ENCODE measurements around the gene AMPD2.

AMPD2 gene

DNA sequence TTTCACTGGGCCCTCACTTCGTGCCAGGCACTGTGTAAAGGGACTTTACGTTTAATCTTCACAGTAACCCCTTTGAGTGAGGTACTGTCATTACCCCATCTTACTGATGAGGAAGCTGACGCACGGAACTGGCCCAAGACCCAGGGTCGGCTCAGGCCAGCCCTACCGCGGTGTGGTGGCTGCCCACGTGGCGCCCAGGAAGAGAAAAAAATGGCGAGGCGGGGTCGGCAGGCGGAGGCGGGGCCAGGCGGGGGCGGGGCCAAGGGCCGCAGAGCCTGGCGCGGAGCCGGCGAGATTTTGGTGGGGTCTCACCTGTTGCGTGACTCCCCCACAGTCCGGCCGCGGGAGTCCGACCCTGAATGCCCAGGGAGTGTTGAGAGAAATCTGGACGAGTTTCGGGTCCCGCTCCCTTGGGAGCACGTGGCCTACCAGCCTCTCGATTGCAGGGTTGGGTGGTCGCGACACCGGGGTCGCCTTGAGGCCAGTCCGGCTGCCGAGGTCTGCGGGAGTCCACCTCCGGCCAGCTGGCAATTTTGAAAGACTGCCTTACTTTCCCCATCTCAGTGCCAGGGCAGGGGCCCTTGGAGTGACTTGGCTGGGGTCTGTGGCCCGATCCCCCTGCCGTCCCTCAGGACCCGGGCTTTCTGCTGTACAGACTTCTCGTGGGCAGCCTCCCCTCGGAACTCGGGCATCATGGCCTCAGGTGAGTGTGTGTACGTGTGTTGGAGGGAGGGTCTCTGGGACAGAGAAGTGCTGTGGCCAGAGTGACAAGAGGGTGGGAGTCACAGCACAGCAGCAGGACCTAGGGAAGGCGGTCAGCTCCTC lies at the start of gene AMPD2, which contains the start of gene GNAT2:
Gene AMPD2, plus strand, starts transcription at position 262 of the 825 bp plus-strand sequence. CDS start 1,339 bp downstream, outside the sequence.
Gene GNAT2, minus strand, starts transcription at position 41 of the 825 bp plus-strand sequence. CDS start 6,746 bp downstream, outside the sequence.
- DNase-seq (ENCODE audit: low spot score): peak; percentile 77

DNA sequence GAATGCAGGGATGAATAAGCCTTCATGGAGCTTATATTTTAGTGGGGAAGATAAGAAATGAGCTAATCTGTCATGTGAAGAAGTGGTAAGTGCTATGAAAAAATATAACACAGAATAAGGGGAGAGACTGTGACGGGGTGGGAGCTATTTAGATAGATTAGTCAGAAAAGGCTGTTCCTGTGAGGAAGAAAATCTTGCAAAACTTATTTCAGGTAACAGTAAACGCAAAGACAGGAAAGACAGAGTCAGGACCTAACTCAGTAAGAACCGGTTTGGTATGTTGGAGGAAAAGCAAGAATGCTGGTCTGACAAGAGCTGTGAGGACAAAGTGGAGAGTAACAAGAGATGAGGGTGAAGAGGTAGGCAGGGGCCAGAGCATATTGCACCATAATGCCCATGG lies 49.2 kb upstream of the AMPD2 start:
- no peak for DNase-seq (ENCODE audit: low spot score)

DNA sequence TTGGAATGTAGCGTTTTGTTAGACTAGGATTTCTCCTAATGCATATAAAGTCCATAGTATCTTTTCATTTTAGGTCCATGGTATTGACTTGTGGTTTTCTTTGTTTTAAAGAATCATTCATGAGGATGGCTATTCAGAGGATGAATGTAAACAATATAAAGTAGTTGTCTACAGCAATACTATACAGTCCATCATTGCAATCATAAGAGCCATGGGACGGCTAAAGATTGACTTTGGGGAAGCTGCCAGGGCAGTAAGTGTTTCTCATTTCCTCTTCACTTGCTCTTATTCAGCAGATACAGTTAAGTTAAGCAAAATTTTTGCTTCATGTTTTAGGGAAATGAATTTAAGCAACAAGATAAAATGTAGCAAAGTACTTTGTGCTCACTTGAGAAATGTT lies 45.9 kb upstream of the AMPD2 start:
- DNase-seq (ENCODE audit: low spot score): no peak

DNA sequence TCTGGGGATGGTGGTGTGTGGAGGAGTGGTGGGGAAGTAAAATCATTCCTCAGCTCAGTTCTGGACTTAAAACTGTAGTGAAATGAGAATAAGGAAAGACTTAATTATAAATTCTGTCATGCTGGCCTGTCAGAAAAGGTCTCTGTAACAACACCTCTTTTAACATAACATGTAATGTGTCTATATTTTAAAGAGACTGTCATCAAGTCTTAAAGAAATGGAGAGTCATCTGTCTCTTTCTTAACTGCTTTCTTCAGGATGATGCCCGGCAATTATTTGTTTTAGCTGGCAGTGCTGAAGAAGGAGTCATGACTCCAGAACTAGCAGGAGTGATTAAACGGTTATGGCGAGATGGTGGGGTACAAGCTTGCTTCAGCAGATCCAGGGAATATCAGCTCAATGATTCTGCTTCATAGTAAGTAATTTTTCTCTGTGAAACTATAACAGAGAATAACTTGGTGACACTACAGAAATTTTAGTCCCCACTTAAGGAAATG lies 40.6 kb upstream of the AMPD2 start:
- DNase-seq (ENCODE audit: low spot score): no peak

DNA sequence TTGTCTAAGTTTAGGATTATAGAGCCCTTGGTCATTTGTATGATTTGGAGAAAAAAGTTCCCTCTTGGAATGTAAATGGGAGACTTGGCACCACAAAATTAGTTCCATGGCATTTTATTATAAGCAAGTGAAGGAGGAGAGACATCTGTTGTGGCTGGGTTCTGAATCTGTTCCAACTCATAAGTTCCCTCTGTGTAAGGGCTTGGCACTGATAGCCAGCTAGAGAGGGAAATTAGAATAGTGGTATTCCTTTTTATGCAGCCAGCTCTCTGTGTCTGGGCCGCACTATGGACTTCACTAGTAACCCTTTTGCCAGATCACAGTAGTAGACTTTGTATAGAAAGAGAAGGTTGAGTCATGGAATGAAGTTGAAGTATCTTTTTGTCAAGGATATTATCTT lies 40.1 kb upstream of the AMPD2 start:
- no peak for DNase-seq (ENCODE audit: low spot score)

DNA sequence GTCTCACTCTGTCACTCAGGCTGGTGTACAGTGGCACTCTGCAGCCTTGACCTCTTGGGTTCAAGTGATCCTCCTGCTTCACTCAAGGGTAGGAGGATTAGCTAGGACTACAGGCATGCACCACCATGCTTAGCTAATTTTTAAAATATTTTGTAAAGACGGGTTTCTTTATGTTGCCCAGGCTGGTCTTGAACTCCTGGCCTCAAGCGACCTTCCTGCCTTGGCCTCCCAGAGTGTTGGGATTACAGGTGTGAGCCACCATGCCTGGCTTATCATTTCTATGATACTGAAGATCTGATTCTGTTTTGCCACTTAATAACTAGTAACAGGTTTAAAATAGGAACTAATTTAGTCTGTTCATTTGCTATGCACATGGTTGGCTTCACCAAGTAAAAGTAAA lies 37.6 kb upstream of the AMPD2 start:
- DNase-seq (ENCODE audit: low spot score): no peak

DNA sequence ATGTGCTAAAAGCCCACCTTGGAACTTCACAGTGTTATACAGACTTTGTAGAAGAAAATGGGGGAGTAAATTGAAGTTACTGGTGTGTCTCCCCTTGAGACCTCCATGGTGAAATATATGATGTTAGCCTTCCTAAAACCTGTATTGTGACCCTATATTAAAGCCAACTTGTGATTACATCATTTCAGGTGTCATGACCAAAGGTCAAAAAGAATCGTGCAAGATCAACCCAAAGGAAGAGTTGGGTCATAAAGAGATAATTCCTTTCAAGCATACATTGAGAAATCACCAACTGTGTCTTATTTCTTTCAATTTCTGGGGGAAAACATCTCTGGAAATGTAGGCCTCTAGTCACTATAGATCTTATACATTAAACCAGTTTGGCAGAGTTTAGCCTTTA lies 34.9 kb upstream of the AMPD2 start:
- no peak for DNase-seq (ENCODE audit: low spot score)

DNA sequence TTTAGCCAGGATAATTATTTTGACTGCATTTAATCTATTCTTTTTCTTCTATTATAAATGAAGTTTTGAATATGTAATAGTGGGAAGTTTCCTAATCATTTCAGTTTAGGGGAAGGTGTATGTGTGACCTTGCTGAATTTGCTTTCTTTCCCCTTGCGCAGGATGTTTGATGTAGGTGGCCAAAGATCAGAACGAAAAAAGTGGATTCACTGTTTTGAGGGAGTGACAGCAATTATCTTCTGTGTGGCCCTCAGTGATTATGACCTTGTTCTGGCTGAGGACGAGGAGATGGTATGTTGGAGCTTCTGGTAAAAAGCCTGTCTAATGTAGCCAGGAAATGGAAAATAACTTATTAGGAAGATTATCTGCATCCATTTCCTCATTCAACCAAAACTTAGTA lies 33.6 kb upstream of the AMPD2 start:
- DNase-seq (ENCODE audit: low spot score): no peak

DNA sequence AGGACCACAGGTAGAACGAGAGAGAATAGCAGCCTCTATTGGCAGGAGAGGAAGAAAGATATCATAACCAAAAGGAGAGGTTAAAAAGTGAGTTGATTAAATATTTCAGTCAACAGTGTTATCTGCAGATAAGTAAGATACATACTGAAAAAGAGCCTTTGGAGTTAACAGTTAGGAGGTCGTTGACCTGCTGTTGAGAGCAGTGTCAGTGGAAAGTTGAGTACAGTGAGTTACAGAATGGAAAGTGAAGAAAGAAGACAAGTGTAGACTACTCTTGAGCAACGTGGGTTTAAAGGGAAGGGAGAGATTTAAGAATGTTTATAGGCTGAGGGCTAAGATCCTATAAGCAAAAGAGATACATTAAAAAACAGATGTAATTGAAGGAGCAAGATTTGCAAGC lies 30.5 kb upstream of the AMPD2 start:
- DNase-seq (ENCODE audit: low spot score): no peak

DNA sequence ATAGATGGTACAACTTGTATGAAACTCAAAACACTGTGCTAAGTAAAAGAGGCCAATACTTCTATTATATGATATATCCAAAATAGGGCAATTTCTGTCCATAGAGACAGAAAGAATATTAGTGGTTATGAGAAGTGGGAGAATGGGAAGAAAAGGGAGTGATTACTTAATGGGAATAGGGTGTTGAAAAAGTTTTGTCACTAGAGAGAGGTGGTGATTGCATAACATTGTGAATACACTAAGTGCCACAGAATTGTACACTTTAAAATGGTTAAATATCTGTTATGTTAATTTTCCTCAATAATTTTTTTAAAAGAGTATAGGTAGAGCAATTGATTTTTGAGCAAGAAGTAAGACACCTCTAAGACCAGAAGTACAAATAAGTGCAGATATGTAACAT lies 30.0 kb upstream of the AMPD2 start:
- no peak for DNase-seq (ENCODE audit: low spot score)

DNA sequence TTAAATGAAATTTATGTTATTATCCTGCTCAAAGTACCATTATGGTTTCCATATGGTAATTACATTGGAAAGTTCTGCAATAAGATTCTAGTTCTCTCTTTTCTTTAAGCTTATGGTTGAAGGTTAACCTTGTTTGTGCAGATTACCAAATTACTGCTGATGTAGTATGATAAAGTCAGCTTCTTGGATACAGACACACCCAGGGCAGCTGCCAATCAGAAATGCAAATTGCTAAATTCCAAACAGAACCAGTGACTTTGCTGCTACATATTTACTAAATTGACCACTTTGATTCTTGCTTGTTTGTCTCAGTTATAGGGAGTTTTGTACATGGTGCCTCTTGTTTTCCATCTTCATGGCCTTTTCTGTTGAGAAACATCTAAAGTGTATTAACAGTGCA lies 26.7 kb upstream of the AMPD2 start:
- DNase-seq (ENCODE audit: low spot score): no peak

DNA sequence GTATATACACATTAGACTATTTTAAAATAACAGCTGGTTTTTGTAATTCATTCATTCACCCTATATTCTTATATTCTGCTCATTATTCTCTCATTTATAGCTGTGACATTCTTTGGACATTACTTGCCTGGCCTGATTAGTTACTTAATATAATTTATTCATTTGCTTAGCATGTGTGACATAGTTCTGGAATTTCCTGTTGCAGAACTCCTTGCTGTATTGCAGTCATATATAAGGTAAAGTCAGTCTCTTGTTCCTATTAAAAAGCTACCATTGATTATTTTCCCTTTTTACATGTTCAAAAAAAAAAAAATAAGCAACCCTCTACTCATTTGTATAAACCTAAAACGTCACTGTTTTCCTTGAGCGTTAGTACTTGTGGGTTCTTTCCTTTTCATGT lies 24.1 kb upstream of the AMPD2 start:
- DNase-seq (ENCODE audit: low spot score): no peak

DNA sequence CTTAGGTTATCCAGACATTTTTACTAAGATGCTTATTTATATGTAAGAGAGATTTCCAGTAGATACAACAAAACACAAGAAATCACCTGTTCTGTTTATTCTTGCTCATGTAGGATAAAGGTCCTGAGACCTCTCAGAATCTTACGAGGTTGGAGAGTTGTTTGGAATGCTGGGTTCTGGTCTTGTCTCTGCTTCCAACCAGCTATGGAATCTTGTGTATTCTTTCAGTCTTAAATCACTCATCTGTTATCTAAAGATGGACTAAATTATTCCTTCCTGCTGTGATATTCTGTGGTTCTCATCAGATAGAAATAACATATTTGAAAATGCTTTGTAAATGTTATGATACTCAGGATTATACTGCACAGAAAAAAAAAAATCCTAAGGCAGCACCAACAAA lies 21.5 kb upstream of the AMPD2 start:
- no peak for DNase-seq (ENCODE audit: low spot score)

DNA sequence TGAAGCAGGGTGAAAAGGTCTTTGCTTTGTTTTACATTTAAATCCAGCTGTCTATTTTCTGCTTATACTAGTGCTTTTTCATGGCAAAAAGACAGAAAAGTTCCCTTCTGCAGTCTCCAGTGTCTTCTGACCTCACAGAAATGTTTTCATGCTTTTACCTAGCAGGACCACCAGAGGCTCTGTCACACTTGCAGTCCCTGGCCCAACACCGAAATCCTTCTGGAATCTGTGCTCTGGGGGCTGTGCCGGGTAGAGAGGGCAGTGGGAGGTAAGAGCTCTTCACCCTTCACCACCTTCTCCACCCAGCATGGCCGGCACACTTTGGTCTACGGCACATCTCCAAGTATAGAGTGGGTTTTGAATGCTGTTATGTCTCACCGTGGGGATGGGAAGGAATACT lies 21.0 kb upstream of the AMPD2 start:
- no peak for DNase-seq (ENCODE audit: low spot score)

DNA sequence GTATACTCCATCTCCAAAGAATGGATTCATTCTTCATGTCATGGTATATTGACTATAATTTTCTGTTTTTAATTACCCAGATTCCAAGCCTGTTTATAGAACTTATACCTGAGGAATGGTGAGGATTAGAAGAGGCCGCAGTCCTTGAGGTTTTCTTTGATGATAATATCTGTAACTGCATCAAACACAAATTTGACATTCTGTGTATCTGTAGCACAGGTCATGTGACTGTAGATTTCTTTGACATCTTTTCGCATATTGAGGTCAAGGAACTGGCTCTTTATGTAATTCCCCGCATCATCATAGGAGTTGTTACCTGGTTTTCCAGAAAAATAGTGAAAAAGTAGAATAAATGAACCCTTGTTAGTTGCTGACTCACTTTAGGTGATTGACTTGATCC lies 16.4 kb upstream of the AMPD2 start:
- no peak for DNase-seq (ENCODE audit: low spot score)

DNA sequence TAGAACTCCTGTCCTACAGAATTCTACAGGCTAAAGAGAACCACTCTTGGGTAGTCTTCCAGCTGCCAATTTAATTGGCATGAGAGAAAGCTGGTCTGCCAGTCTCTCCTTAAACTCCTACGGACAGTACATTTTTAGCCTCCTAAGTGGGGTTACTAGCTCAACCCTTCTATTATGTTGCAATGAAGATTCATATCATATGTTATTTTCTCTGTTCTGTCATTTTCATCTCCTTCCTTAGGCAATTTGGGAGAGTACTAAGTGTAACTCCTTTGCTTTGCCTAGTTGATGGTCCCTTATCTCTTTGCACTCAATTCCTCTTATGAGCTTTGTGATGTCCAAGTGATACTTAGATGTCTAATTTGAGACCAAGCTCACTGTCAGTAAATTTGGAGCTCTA lies 14.3 kb upstream of the AMPD2 start:
- DNase-seq (ENCODE audit: low spot score): no peak

DNA sequence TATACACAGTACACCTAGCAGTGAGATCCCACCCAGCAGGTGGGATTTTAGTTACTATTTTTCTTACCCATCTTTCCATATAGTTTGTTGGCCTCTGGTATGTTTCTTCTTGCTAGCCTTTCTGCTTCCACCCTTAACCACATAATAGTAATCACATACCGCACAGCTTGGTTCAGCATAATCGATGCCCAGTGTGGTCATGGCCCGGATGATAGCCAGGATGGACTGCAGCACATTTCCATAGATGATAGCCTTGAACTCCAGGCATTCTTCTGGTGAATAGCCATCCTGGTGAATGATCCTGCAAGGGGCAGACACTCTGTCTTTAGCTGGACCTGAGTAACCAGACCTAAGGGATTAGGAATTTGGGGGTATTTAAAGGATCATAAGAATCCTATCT lies 9.8 kb upstream of the AMPD2 start:
- DNase-seq (ENCODE audit: low spot score): no peak

DNA sequence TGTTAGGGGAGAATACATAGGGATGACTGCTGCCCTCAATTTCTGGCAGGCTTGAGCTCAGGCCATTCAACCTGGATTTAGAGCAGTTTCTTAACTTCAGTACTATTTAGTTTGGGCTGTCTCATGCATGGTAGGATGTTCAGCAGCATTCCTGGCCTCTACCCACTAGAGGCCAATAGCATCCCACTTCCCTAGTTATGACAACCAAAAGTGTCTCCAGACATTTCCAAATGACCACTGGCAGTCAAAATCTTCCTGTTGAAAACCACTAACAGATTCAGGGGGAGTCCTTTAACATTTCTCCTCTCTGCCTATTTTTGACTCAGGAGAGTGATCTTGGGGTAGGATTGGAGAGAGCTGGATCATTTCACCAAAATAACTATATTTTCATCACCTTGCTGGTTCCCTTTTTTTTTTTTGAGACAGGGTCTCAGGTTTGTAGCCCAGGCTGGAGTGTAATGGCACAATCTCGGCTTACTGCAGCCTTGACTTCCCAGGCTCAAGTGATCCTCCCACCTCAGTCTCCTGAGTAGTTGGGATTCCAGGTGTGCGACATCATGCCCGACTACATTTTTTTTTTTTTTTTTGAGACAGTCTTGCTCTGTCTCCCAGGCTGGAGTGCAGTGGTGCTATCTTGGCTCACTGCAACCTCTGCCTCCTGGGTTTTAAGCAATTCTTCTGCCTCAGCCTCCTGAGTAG lies 8.9 kb upstream of the AMPD2 start:
- no peak for DNase-seq (ENCODE audit: low spot score)

DNA sequence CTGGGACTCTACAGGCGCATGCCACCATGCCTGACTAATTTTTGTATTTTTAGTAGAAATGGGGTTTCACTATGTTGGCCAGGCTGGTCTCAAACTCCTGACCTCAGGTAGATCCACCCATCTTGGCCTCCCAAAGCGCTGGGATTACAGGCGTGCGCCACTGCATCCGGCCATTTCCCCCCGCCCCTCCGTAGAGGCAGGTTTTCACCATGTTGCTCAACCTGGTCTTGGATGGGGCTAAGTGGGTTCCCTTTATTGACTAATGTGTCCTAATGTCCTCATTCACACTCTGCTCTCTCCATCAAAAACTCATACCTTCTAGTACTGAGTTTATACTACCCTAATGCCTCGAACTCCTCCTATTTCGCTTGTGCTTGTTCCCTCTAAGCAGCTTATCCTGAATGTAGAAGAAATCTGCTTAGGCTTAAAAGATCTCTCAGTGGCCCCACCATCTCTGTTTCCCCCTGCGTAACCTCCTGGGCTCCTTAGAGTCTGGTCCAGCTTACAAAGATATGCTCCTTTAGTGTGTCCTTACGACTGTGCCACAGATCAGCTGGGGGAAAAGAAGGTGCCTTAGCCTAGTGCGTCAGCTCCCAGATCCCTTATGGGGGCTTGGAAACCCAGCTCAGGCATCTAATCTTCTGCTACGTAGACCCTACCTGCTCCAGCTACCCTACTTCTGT lies 8.2 kb upstream of the AMPD2 start:
- DNase-seq (ENCODE audit: low spot score): no peak

DNA sequence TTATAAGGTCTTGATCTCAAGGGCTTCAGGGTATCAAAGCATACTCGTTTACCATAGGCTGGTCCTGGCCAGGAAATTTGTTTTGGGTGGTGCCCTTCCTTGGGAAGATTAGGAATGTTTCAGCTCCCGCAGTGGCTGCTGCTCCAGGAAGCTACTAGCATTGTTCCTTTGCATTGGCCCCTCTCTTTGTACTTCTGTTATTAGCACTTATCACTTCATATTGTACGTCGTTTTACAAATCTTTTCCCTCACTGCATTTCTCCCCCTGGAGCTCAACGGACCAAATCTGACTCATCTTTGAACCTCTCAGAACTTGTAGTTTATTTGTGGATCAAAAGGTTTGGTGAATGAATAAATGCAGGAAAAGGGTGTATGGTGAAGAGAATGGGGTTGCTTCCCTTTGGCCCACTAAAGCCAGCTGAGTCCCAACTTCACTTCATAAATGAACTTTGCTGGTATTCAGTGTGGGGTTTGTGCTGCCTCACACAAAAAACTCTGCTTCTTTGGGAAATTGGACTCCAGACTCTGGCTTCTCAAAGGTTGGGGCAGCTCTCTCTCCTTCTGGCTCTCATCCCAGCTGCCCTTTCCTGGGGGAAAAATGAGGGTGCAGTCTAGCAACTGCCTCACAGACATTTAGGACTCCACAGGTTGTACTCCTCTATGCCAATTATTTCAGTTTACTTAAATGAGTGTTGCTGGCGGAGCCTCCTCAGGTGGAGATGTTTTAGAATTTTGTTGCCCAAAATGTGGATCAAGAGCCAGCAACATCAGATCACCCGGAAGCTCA lies 6.1 kb upstream of the AMPD2 start:
- DNase-seq (ENCODE audit: low spot score): no peak

DNA sequence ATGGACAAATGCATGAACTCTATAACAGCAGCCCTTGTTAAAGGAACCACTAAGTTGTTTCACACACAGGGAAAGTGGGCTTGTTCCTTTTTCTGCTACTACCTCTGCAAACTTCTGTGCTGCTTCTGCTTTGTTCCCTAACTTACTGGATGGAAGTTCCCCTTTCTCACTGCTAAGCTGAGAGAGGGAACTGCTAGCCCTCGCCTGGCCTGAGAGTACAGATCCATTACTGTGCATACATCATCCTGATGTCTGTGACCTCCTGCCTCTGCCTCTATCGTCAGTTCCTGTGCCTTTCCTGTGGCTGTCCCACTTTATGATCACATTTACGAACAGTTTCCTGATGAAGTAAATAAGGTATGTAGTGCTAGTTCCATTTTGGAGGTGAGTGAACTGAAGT lies 3.8 kb upstream of the AMPD2 start:
- no peak for DNase-seq (ENCODE audit: low spot score)

DNA sequence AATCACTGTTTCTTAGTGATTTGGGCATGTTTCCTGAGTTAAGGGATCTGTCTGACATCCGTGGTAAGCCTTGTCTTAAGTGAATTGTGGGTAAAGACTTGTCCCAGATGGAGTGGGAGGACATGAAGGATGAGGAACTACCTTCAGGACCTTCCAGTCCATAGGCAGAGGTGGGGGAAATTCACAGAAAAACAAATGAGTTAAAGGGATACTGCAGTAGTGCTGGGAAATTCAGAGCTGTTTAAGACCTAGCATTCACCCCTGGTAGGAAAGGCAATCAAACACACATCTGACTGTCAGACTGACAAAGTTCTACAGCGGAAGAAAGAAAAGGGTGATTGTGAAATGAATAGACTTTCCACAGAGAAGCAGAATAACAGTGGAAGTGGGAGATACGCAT lies 3.2 kb upstream of the AMPD2 start:
- no peak for DNase-seq (ENCODE audit: low spot score)
